ENCODE data around the gene TMUB2. TPM values are rescaled to one million over a fixed set of nuclear protein-coding genes. Genes with fewer than 3 reads are reported as not detected.

Gene TMUB2
- total RNA-seq, 1 donor from 2014 or later = 23.6 TPM

- no peak for DNase-seq
- ATAC-seq = no peak
- intact Hi-C loops (cut with micrococcal nuclease) = loop anchor here (5.0 kb wide), 1 partner anchor 112 kb away; no protein-coding TSS in a partner anchor
These were observed 28.1 kb downstream of the TMUB2 start for GRCh38 chr17:44214896-44215295.

- ATAC-seq (no peak), DNase-seq (no peak)
- intact Hi-C loops (cut with micrococcal nuclease) = loop anchor here (5.0 kb wide), 1 partner anchor 111 kb away; no protein-coding TSS in a partner anchor
These were observed 29.4 kb downstream of the TMUB2 start for GRCh38 chr17:44216173-44216572.

GRCh38 chr17:44216694-44217093 lies 29.9 kb downstream of the TMUB2 start:
- no peak for DNase-seq
- intact Hi-C loops (cut with micrococcal nuclease) = loop anchor here (5.0 kb wide), 1 partner anchor 111 kb away; no protein-coding TSS in a partner anchor
- ATAC-seq = no peak

- ATAC-seq (no peak), DNase-seq (no peak)
- intact Hi-C loops (cut with micrococcal nuclease) = loop anchor here (5.0 kb wide), 1 partner anchor 109 kb away; no protein-coding TSS in a partner anchor
These were observed 31.1 kb downstream of the TMUB2 start for GRCh38 chr17:44217738-44218343.

- ATAC-seq (peak; percentile 66), DNase-seq (peak; percentile 94)
- intact Hi-C loops (cut with micrococcal nuclease) = loop anchor here (5.0 kb wide), 1 partner anchor 109 kb away; no protein-coding TSS in a partner anchor
These were observed 31.8 kb downstream of the TMUB2 start for GRCh38 chr17:44218344-44219107.

- ATAC-seq (peak; percentile 29), DNase-seq (peak; percentile 84)
- intact Hi-C loops (cut with micrococcal nuclease) = loop anchor here (5.0 kb wide), 1 partner anchor 108 kb away; no protein-coding TSS in a partner anchor
These were observed 32.4 kb downstream of the TMUB2 start for GRCh38 chr17:44219108-44219615.

- intact Hi-C loops (cut with micrococcal nuclease) = loop anchor here (5.0 kb wide), 1 partner anchor 108 kb away; no protein-coding TSS in a partner anchor
- DNase-seq = peak; percentile 85
- peak; percentile 20 for ATAC-seq
These were observed 32.9 kb downstream of the TMUB2 start, which contains the start of gene UBTF for GRCh38 chr17:44219616-44220212. UBTF (minus strand) TSS chr17:44219675; CDS start chr17:44218229, 1,446 bp downstream.

GRCh38 chr17:44220213-44221083 lies 33.7 kb downstream of the TMUB2 start:
- intact Hi-C loops (cut with micrococcal nuclease) = no loop called here
- ATAC-seq (peak; percentile 34), DNase-seq (peak; percentile 78)

GRCh38 chr17:44221084-44221861 lies 34.5 kb downstream of the TMUB2 start:
- intact Hi-C loops (cut with micrococcal nuclease) = no loop called here
- peak; percentile 88 for DNase-seq

GRCh38 chr17:44221862-44222111 lies 35.0 kb downstream of the TMUB2 start:
- no peak for DNase-seq
- intact Hi-C loops (cut with micrococcal nuclease) = no loop called here
- no peak for ATAC-seq

More at GRCh38 chr17:44221084-44221861, 34.5 kb downstream of the TMUB2 start:
- peak; percentile 60 for ATAC-seq

GRCh38 chr17:44222112-44222869 lies 35.5 kb downstream of the TMUB2 start:
- ATAC-seq (peak; percentile 56), DNase-seq (peak; percentile 85)
- intact Hi-C loops (cut with micrococcal nuclease) = no loop called here

- DNase-seq (no peak), ATAC-seq (no peak)
- intact Hi-C loops (cut with micrococcal nuclease) = no loop called here
These were observed 36.8 kb downstream of the TMUB2 start for GRCh38 chr17:44223541-44224071.

GRCh38 chr17:44229090-44229489 lies 42.3 kb downstream of the TMUB2 start:
- intact Hi-C loops (cut with micrococcal nuclease) = no loop called here
- ATAC-seq = no peak
- no peak for DNase-seq

GRCh38 chr17:44230140-44230539 lies 43.4 kb downstream of the TMUB2 start:
- intact Hi-C loops (cut with micrococcal nuclease) = no loop called here

GRCh38 chr17:44232061-44232460 lies 45.3 kb downstream of the TMUB2 start:
- intact Hi-C loops (cut with micrococcal nuclease) = no loop called here
- ATAC-seq (no peak), DNase-seq (no peak)

More at GRCh38 chr17:44230140-44230539, 43.4 kb downstream of the TMUB2 start:
- no peak for DNase-seq
- peak; percentile 57 for ATAC-seq

- DNase-seq (no peak), ATAC-seq (no peak)
- intact Hi-C loops (cut with micrococcal nuclease) = no loop called here
These were observed 46.8 kb downstream of the TMUB2 start for GRCh38 chr17:44233582-44233981.

GRCh38 chr17:44235583-44235936 lies 48.8 kb downstream of the TMUB2 start:
- ATAC-seq (no peak), DNase-seq (no peak)
- intact Hi-C loops (cut with micrococcal nuclease) = no loop called here
